COLO668 (cell line): ENCODE measurements around the gene CFAP54.
"Not testable (repeated sequence)": the region's sequence is repeated elsewhere in the genome, so short reads cannot be mapped to it uniquely, and the experiment has no call there.

Source experiments
- DNase-seq: peaks from one replicate; lab custom pipeline; 2025; ENCODE audit not compliant: unreplicated experiment; lab: John Stamatoyannopoulos, UW

CFAP54 gene

DNA sequence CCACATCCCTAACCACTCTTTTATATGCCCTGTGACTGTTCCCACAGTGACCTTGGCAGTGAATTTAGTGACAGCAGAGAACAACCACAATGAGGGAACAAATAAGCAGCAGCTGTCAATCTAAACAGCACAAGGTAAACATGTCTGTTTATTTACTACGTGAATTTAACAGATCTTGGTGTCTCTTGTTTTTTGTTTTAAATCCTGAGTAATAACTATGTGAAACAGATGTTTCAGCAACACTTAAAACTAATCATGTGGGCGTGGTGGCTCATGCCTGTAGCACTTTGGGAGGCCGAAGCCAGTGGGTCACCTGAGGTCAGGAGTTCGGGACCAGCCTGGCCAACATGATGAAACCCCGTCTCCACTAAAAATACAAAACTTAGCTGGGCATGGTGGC is 17.0 kb upstream of the CFAP54 start:
- no peak for DNase-seq

DNA sequence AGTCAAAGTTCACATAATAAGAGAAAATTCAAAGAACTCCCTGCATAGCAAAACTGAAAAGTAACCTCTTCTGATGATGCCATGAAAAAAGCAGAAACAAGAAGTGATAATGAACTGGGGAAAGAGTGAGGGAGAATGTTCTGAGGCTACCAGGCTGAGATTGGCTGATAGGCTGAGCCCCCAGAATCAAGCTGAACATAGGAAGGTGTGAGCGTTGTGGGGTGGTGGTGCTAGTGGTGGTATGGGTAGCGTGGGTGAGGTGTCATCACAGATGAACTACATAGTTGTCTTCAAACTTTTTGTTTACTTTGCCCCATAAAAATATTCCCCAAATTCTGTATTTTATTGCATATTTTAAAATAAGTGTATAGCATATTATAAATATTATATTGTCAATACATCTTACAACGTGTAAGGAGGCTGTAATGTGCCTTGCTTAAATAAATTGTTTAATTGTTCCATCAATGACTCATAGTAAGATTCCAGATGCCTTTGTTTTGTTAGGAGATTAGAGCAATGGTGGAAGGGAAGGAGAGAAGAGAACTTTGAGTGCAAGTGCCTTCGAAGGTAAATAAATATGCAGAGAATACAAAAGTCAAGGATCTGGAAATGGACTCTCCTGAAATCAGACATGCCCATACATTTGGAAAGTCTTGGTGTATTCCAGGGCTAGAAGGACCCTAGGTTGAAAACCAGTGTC is 15.8 kb upstream of the CFAP54 start:
- DNase-seq = no peak

DNA sequence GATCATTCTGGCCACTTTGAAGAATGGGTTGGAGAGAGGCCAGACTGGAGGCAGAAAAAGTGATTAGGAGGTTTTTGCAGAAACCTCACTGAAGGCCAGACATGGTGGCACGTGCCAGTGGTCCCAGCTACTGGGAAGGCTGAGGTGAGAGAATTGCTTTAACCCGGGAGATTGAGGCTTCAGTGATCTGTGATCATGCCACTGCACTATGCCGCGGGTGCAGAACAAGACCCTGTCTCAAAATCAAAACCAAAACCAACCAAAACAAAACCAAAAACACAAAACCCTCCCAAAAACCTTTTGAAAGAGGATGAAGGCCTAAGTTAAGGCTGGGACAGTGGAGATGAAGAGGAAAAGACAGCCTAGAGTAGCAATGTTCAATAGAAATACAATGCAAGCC is 15.2 kb upstream of the CFAP54 start:
- DNase-seq = no peak

DNA sequence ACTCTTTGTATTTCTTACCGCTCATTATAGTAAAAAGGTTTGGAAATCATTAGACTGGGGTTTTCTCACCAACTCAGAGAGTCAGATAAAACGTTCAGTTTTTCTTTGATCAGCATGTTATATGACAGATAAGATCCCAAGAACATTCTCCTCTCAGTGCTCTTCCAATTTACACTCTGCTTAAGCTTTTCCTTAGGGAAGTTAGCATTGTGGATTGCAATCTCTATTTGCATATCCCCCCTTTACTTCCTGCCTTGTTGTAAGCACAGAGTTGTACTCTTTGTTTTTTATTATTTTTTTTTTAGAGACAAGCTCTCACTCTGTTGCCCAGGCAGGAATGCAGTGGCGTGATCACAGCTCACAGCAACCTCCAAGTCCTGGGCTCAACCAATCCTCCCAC is 11.4 kb upstream of the CFAP54 start:
- no peak for DNase-seq

DNA sequence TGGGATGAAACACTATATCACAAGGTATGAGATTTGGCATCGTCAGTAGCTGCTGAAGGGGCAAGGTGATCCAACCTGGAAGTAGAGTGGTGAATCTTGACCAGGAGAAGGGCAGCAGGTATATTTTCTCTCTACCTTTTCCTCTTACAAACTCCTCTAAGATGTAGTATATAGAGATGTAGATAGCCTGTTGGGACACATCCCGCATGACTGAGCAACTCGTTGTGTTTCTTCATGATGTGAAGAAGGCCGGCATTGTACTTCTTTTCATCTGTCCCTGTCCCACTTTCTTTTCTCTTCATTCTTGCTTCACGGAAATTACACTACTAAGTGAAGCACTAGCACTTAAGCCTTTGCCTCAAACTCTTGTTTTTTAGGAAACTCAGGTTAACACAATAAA is 7.3 kb upstream of the CFAP54 start:
- no peak for DNase-seq

DNA sequence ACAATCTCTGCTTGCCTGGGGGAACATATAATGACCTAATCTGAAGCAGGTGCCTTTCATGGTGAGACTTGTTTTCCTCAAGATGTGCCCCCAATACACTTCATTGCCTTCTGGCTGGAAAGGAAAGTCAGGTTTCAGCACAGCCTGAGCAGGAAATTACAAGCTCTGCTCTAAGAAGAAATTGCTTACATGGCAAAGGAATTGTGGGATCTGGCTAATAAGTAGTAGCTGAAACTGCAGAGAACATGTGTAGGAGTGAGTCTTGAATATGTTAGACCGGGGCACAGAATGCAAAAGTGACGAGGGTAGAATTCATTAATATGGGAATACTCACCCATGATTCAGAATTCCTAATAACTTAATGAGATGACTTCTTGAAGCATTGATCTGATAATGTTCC is 6.3 kb upstream of the CFAP54 start:
- DNase-seq = no peak

DNA sequence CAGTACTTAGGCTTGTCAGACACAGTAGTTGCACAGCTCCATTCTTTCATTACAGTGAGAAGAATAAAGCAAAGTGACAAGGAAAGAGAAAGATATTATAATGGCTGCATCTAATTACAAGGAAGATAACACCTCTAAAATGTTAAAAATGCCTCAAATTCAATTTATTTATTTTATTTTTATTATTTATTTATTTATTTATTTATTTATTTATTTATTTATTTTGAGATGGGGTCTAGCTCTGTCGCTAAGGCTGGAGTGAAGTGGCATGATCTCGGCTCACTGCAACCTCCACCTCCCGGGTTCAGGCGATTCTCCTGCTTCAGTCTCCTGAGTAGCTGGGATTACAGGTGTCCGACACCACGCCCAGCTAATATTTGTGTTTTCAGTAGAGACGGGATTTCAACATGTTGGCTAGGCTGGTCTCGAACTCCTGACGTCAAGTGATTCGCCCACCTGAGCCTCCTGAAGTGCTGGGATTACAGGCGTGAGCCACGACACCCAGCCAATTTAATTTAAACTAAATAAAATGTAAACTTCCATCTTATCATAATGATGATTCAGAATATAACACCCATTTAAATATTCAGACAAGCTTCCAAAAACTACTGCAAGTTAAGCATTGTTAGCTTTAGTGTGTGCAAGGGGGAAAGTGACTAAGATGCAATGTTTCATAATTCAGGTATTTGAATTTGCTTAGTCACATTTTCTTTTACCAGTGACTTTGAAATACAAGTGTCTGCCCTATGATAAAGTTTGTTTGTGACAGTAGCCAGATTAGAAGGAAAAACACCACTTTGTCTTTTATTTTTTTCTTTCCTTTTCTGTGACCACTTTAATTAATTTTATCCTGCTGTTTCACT is 2.4 kb upstream of the CFAP54 start:
- DNase-seq = no peak

DNA sequence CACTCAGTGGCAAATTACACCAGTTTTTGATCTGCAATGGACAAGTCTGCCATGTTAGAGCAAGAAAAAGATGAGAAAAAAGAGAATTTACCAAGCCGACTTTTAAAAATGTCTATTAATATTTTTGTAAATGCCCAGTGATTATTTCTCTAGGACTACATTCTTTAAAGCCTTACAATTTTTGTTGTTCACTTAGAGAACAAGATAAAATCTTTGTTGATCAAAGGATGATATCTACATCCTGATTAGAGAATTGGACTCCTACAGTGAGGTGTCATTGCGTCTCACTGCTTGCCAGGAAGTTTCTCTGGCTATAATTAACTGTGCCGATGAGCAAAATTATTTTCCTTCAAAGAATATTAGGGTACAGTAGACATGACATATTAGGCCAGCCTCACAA is 1.7 kb upstream of the CFAP54 start:
- no peak for DNase-seq

DNA sequence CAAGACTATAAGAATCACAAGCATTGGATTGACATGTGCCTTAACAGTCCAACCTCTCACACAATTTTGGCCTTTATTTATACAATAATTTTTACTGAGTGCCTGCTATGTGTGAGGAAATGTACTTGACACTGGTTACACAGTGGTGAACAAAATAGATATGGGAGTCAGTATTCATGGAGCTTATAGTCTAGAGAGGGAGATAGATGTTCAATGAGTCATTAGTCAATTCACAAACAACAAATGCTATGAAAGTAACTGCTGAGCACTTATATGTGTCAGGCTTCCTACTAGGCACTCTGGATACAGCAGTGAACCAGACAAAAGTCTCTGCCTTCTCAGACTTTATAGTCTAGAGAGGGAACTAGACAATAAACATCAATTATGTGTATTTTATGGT is 3.7 kb downstream of the CFAP54 start:
- DNase-seq = no peak

DNA sequence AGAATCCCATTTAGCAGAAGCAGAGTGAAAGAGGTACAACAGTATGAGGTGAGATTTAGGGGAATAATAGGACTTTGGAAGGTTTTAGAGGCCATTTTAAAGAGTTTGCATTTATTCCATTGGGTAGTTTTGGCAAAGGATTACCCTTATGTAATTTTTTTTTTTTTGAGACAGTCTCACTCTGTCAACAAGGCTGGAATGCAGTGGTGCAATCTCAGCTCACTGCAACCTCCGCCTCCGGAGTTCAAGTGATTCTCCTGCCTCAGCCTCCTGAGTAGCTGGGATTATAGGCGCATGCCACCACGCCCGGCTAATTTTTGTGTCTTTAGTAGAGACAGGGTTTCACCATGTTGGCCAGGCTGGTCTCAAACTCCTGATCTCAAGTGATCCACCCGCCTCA is 4.8 kb downstream of the CFAP54 start:
- not testable (repeated sequence) for DNase-seq

DNA sequence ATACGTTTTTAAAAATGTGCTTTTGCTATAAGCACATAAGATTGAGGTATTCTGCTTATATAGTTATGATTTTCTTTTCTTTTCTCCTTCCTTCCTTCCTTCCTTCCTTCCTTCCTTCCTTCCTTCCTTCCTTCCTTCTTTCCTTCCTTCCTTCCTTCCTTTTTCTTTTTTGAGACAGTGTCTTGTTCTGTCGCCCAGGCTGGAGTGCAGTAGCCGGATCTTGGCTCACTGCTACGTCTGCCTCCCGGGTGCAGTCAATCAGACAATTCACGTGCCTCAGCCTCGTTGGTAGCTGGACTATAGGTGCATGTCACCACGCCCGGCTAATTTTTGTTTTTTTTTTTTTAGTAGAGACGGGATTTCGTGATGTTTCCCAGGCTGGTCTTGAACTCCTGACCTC is 5.8 kb downstream of the CFAP54 start:
- DNase-seq = no peak

DNA sequence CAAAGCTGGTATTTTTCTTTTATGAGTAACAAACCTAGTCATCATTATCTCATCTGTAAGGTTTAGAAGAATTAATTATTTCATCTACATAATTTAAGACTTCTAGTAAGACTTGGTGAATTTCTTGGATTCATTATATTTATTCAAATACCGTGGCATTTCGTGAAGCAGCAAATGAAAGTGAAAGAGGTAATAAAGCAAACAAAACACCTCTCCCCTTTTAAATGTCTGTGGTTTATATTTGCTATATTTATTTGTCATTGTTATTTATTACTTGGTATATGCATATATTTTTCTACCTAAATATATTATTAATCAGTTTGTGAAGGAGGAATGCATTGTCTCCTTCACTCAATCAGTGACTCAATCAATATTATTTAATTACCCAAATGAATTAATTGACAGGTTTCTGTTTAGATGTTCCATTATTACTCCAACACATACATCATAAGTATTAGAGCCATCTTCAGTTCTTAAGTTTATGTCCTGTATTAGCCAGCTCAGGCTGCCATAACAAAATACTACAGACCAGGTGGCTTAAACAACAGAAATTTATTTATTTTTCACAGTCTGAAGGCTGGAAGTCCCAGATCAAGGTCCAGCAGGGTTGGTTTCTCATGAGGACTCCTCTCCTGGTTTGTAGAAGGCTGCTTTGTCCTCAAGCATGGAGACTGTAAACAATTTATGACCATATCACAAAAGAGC is 6.6 kb downstream of the CFAP54 start:
- no peak for DNase-seq

DNA sequence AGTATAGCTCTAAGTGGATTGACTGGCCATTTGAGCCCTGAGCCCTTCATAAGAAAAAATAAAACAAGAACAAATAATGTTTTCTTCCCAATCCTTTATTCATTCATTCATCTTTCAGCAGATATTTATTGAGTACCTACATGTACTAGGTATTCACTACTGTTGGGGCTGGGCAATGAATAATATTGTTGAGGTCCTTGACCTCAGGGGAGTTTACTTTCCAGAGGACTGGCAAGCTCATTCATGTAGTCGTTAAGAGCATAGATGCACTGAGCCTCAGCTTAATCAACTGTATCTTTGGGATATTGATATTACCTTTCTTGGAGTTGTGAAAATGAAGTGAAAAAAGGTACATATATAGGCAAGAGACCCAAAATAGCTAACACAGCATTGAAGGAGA is 7.6 kb downstream of the CFAP54 start:
- DNase-seq = no peak

DNA sequence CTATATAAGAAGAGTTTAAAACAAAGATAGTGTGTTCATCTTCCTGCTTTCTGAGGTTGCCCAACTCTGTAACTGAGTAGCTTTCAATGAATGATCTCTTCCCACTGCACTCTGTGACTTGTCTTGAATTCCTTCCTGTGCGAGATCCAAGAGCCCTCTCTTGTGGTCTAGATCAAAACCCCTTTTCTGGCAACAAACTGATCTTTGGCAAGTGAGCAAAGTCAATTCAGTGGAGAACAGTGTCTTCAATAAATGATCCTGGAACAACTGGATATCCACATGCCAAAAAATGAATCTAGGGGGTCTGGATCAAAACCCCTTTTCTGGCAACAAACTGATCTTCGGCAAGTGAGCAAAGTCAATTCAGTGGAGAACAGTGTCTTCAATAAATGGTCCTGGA is 8.5 kb downstream of the CFAP54 start:
- DNase-seq = no peak

DNA sequence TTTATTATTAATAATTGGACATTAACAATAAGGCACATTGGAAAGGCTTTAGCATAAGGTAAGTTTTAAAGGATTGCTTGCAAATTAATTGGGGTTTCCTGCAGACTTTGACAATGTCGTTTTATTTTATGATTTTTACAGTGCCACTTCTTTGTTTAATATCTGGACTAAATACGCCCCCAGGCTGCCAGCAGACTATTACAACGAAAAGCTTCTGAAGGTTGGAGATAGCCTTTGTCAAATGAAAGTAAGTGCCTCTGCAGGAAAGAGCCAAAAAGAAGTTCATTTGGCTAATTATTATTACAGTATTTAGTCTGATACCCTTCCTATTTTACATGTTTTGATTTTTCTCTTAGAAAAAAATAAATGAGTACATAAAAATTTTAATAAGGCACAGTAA is 11.3 kb downstream of the CFAP54 start:
- no peak for DNase-seq

DNA sequence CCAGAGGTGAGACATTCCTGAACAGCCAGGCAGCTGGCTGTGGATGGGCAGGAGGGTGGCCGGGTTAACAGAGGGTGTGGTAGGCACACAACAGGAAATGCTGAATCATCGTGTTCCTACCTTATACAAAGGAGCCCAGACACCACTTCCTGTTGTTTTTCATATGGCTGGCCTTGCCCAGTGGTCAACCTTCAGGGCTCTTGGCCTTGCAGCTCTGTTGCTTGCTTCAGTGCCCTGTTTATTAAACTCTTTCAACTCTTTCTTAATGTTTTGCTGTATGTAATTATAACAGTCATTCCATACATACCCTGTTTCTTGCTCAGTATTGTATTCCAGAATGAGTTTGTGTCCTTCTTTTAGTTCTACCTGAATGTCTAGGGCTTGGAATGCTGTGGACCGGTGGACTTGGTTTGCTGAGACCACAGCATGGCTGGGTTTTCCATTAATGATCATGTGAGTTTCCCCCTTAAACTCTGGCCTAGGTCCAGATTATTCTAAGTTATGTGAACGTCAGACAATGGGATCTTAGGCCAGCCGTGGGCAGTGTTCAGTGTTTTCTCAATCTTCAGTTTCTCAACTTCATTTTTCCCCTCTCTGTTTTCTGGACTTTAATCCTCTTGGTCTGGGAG is 11.9 kb downstream of the CFAP54 start:
- peak; percentile 61 for DNase-seq

DNA sequence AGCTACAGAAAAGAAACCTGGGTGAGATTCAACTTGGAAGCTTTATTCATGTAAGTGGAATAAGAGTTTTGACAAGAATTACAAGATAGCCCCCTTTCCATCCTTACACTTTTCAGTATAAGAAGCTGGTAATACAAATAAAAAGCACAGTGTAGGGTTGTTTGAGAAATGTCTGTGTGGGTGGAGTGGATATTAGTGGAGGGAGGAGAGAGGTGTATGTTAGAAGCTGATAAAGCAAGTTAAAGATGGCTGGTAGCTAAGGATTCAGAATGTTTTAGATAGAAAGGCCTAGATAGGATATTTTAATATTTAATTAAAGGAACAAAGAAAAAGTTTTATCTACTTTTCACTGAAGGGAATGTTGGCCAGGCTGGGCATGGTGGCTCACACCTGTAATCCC is 12.5 kb downstream of the CFAP54 start:
- DNase-seq = no peak

DNA sequence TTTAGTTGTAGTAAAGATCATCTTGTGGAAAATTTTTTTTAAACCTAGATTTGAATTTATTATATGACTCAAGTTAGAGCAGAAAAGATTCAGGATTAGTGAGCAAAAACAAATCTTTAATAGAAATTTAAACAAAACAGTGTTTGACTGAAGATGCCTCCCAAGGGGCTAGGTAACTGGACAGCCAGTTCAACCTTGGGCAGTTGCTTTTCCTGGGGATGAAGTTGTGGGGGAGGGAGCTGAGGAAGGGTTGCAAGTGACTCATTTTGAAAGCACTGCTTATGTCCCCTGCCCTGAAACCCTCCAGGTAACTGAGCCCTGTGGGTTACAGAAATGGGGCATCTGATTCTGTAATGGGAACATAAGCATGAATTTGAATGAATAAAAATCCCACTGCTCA is 13.1 kb downstream of the CFAP54 start:
- DNase-seq = no peak

DNA sequence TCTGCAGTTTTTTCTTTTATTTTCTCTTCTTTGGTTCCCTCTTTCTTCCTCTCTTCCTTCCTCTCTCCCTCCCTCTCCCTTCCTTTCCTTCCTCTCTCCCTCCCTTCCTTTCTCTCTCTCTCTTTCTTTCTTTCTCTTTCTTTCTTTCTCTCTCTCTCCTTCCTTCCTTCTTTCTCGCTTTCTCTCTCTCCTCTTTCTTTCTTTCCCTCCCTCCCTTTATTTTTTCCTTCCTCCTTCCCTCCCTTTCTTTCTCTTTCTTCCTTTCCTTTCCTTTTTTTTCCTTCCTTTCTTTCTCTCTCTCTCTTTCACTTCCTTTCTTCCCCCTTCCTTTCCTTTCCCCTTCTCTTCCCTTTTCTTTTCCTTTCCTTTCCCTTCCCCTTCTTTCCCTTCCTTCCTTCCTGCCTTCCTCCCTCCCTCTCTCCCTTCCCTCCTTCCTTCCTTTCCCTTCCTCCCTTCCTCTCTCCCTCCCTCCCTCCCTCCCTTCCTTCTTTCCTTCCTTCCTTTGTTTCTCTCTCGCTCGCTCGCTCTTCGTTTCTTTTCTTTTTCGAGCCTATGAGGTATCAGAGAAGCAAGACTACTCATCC is 13.7 kb downstream of the CFAP54 start:
- DNase-seq = no peak

DNA sequence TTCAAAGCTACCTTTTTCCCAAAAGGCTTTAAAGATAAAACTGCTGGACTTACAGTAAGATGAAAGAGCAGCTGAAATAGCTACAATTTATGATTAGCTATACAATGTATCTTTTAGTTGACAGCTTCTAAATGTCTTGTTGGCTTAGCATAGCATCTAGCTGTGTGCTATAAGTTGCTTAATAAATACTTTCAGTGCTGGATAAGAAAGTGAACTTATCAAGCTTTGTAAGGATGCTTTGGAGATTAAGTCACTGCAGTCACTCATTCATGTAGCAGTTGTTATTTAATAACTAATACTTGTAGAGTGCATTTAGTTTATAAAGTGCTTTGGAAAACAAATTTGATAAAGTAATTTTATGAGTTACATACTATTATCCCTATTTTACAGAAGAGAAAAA is 14.6 kb downstream of the CFAP54 start:
- DNase-seq = no peak

DNA sequence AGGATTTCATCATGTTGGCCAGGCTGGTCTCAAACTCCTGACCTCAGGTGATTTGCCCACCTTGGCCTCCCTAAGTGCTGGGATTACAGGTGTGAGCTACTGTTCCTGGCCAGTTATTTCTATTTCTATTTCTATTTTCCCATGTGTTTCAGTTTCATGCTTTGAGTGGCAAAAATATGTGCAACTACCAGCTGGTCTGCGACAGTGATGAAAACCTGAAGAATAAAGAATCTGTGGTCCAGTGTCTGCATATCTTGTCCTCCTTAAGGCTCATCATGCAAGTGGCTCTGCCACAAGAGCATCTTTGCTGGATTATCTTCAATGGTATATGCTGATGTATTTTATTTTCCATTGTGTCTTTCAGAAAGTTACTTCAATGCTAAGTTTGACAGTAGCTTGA is 17.4 kb downstream of the CFAP54 start:
- no peak for DNase-seq
